ENCODE measurements around the gene KRT76. TPM values are rescaled to one million over a fixed set of nuclear protein-coding genes. Genes with fewer than 3 reads are reported as not detected.

Gene KRT76
- total and polyA plus RNA-seq, 10 of the 15 experiments (the other 5 are each of a cell fraction or from before 2014, with no cell fraction given): not detected

GRCh38 chr12:52782502-52782901, 5.4 kb upstream of the KRT76 start (continued):
- TF ChIP-seq PRDM15 (CRISPR knock-in tag; IDR thresholded peaks at IDR 0.05) (no peak), NRF1 (conservative IDR thresholded peaks at IDR 0.05; ENCODE audit: low read depth, low read length) (no peak), CREM (IDR thresholded peaks at IDR 0.05; ENCODE audit: low read depth) (no peak)
- TF ChIP-seq, protein P1, sequence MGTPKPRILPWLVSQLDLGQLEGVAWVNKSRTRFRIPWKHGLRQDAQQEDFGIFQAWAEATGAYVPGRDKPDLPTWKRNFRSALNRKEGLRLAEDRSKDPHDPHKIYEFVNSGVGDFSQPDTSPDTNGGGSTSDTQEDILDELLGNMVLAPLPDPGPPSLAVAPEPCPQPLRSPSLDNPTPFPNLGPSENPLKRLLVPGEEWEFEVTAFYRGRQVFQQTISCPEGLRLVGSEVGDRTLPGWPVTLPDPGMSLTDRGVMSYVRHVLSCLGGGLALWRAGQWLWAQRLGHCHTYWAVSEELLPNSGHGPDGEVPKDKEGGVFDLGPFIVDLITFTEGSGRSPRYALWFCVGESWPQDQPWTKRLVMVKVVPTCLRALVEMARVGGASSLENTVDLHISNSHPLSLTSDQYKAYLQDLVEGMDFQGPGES (IDR thresholded peaks at IDR 0.05): no peak

DNA sequence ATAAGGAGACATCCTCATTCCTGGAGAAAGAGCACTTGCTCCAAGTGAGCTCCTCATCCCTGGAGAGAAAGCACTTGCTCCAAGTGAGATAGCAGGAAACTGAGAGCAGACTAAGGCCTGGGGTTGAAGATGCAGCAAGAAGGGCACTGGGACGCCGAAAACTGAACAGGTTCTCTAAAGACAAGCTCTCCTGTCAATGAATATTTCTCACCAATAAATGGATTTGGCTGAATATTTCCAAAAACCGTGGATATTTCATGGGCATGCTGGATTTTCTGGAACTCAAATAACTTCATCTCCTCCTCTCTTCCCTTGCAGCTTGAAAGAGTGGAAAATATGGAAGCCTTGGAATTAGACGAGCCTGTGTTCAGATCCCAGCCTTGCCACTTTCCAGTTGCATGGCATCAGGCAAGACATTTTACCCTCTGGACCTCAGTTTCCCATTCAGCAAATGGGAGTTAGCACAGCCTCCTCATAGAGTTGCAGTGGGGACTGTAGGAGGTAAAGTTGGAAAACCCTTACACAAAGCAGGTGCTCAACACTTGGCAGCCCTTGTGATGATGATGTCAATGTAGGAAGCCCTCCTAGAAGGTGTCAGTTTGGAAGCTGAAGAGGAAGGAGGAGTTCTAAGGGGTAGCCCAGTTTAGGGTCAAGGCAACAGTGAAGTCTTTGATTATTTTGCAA, 4.4 kb upstream of the KRT76 start:
- ChIA-PET CTCF (interaction anchor here (1.2 kb wide), 1 partner anchor 9 kb away, joined by 5 read pairs; no protein-coding TSS in a partner anchor), POLR2A (no interaction called here), SMC1A (ENCODE audit: uncharacterized antibody, unreplicated experiment) (no interaction called here), RAD21 (ENCODE audit: unreplicated experiment) (no interaction called here)
- H3K4me3 ChIP-seq: no peak overlapping the region
- BruUV-seq (replicated peaks): no TSS peak
- H3K36me3 ChIP-seq (ENCODE audit: control insufficient read depth in 2 of 2, insufficient read depth in 2 of 2, low read length in 1 of 2): no peaks in the 10 kb centered on the region
- peaks cover 1 to 3% of the 10 kb centered on the region in 2 experiments; a peak in 3 of 4 replicates for H3K27me3 ChIP-seq (replicated peaks in 1 of 2; ENCODE audit: control insufficient read depth in 2 of 2, insufficient read depth in 2 of 2, low read length in 1 of 2)
- no peaks in the 10 kb centered on the region for H4K20me1 ChIP-seq (ENCODE audit: control insufficient read depth, insufficient read depth)
- 0% methylated on average over 4 of the region's 4 CpGs for WGBS (ENCODE audit: insufficient coverage, insufficient replicate concordance, low lambda C conversion rate, missing lambda C conversion rate)
- H2AFZ ChIP-seq (ENCODE audit: control insufficient read depth, low read depth, low read length): no peak overlapping the region
- no peak for FAIRE-seq
- H3K79me2 ChIP-seq (ENCODE audit: control insufficient read depth, insufficient read depth, low read length): no peaks in the 10 kb centered on the region
- H3K9me3 ChIP-seq (replicated peaks; ENCODE audit: control insufficient read depth, insufficient read depth, low read length): no peaks in the 10 kb centered on the region
- no peak for TF ChIP-seq SIX5 (IDR thresholded peaks at IDR 0.05; ENCODE audit: low read depth, low read length, severe bottlenecking)
- TF ChIP-seq NKRF (conservative IDR thresholded peaks at IDR 0.05): no peak
- TF ChIP-seq CTCF (IDR thresholded peaks at IDR 0.05 in 2 of 3, conservative IDR thresholded peaks at IDR 0.05 in 1 of 3; ENCODE audit: control insufficient read depth in 2 of 3, extremely low read depth in 1 of 3, insufficient read depth in 1 of 3, low read depth in 3 of 3, low read length in 3 of 3): no peak
- no peak overlapping the region for H3K4me2 ChIP-seq (ENCODE audit: control insufficient read depth, insufficient read depth)
- no peaks in the 10 kb centered on the region for H3K4me1 ChIP-seq (ENCODE audit: control insufficient read depth, insufficient read depth, low read length)
- no peak overlapping the region for H3K9ac ChIP-seq (ENCODE audit: control insufficient read depth, insufficient read depth, low read length)
- intact Hi-C loops (cut with micrococcal nuclease; ENCODE audit: unreplicated experiment): no loop called here
- no peak overlapping the region for H3K27ac ChIP-seq (ENCODE audit: control insufficient read depth, insufficient read depth)
- no peak for DNase-seq (ENCODE audit: low read depth, low spot score)
- no peak for ATAC-seq
- in situ Hi-C loops (cut with MboI): no loop called here

Measured in GM12878 (cell line).